Keratinocyte (primary cell): Measurements from ENCODE around the gene IGFN1. TPM values are rescaled to one million over a fixed set of nuclear protein-coding genes. Genes with fewer than 3 reads are reported as not detected.
A peak's percentile ranks its signal among the peaks of the same experiment; 100 is the strongest.

Source experiments
- DNase-seq: peaks from one replicate; pipeline ENCODE4 v3.0.0-alpha.2; 2011; ENCODE audit warnings: low read depth, missing footprints, low spot score
- FAIRE-seq: peaks from 2 replicates; lab custom pipeline; 2011; peaks lifted over from hg19 to GRCh38; lab: Jason Lieb, UNC
- H2AFZ ChIP-seq: 2 replicates; pipeline ENCODE4 v1.6.0; 2012; ENCODE audit warnings: low read length, control low read depth, inconsistent platforms; ENCODE audit not compliant: control insufficient read depth
- H3K27ac ChIP-seq: 2 replicates; pipeline ENCODE4 v1.5.1; 2011; ENCODE audit warnings: low read length; ENCODE audit not compliant: control insufficient read depth, insufficient read depth
- H3K27me3 ChIP-seq: 3 replicates; pipeline ENCODE4 v1.6.0; 2011; ENCODE audit warnings: low read length; ENCODE audit not compliant: control insufficient read depth, insufficient read depth; ENCODE audit errors: extremely low read depth
- H3K36me3 ChIP-seq, 2 experiments: 2 replicates in 1 of 2; 3 replicates in 1 of 2; pipeline ENCODE4 v1.5.1; 2011; ENCODE audit warnings: low read length in 2 of 2, mild to moderate bottlenecking in 1 of 2; ENCODE audit not compliant: control insufficient read depth in 2 of 2, insufficient read depth in 2 of 2; ENCODE audit errors: extremely low read depth in 1 of 2
- H3K4me1 ChIP-seq: 3 replicates; pipeline ENCODE4 v1.5.1; 2011; ENCODE audit warnings: low read length; ENCODE audit not compliant: control insufficient read depth, insufficient read depth; ENCODE audit errors: extremely low read depth
- H3K4me2 ChIP-seq: 3 replicates; pipeline ENCODE4 v1.6.0; 2011; ENCODE audit warnings: low read depth, low read length; ENCODE audit not compliant: control insufficient read depth, insufficient read depth; ENCODE audit errors: extremely low read depth
- H3K4me3 ChIP-seq, 3 experiments: fragments of 200-600 bp in 1 of 3; sonication (generic) in 1 of 3; 2 replicates in 2 of 3; 3 replicates in 1 of 3; pipeline ENCODE4 v1.5.1; 2011 to 2016; ENCODE audit warnings: low read length in 3 of 3, mild to moderate bottlenecking in 3 of 3, control low read depth in 2 of 3, inconsistent platforms in 1 of 3, low read depth in 1 of 3, mixed read lengths in 1 of 3, mixed run types in 1 of 3, moderate library complexity in 1 of 3; ENCODE audit not compliant: control insufficient read depth in 2 of 3, insufficient read depth in 2 of 3; ENCODE audit errors: extremely low read depth in 1 of 3
- H3K79me2 ChIP-seq: 2 replicates; pipeline ENCODE4 v1.6.0; 2012; ENCODE audit warnings: low read length; ENCODE audit not compliant: control insufficient read depth, insufficient read depth
- H3K9ac ChIP-seq: 3 replicates; pipeline ENCODE4 v1.6.0; 2011; ENCODE audit warnings: low read length; ENCODE audit not compliant: control insufficient read depth, insufficient read depth; ENCODE audit errors: extremely low read depth
- H3K9me1 ChIP-seq: 3 replicates; pipeline ENCODE4 v1.6.0; 2011; ENCODE audit warnings: low read length; ENCODE audit not compliant: control insufficient read depth, insufficient read depth; ENCODE audit errors: extremely low read depth
- H3K9me3 ChIP-seq: 2 replicates; pipeline ENCODE4 v1.5.1; 2012; ENCODE audit warnings: low read depth, low read length; ENCODE audit not compliant: control insufficient read depth
- H4K20me1 ChIP-seq: 3 replicates; pipeline ENCODE4 v1.6.0; 2011; ENCODE audit warnings: low read length; ENCODE audit not compliant: control insufficient read depth, insufficient read depth; ENCODE audit errors: extremely low read depth
- EZH2 ChIP-seq: IDR thresholded peaks from one replicate; pipeline ENCODE4 v1.6.1; 2012; ENCODE audit warnings: inconsistent platforms, mild to moderate bottlenecking, low read length, moderate library complexity
- dilution Hi-C: fragments of 300-500 bp; cut with MboI; formaldehyde crosslinking; loops from one replicate; pipeline ENCODE4 v1.7.0; 2020; ENCODE audit warnings: low sequenced_read_pairs; ENCODE audit not compliant: extremely low pct_ligation_motif_present
- polyA plus RNA-seq, 5 experiments: library from polyadenylated mRNA; depleted of rRNA in 3 of 5; stranded (reverse) in 3 of 5; stranded (forward) in 1 of 5; unstranded in 1 of 5; fragments of >200 nt; gene quantifications; 1 replicate in 1 of 5; 2 replicates in 3 of 5; 3 replicates in 1 of 5; pipeline versions ENCODE4 v1.2.1 to v1.2.3, GENCODE V29; 2011 to 2012; ENCODE audit warnings: missing spikeins in 2 of 5, low read depth in 1 of 5, low replicate concordance in 1 of 5
- TF ChIP-seq, protein P1 (sequence below), 3 experiments: IDR thresholded peaks in 1 of 3; conservative IDR thresholded peaks in 1 of 3; optimal IDR thresholded peaks in 1 of 3; 2 replicates in 2 of 3; 3 replicates in 1 of 3; pipeline versions ENCODE3 to v1.5.1; 2011; ENCODE audit warnings: low read length in 3 of 3, mild to moderate bottlenecking in 3 of 3, moderate library complexity in 2 of 3, control low read depth in 1 of 3, inconsistent platforms in 1 of 3; ENCODE audit not compliant: insufficient read depth in 2 of 3; ENCODE audit errors: extremely low read depth in 1 of 3

The IGFN1 gene
- polyA plus RNA-seq, 1 donor (not counting 4 experiments of a cell fraction or from before 2014, with no cell fraction given), result not detected

DNA sequence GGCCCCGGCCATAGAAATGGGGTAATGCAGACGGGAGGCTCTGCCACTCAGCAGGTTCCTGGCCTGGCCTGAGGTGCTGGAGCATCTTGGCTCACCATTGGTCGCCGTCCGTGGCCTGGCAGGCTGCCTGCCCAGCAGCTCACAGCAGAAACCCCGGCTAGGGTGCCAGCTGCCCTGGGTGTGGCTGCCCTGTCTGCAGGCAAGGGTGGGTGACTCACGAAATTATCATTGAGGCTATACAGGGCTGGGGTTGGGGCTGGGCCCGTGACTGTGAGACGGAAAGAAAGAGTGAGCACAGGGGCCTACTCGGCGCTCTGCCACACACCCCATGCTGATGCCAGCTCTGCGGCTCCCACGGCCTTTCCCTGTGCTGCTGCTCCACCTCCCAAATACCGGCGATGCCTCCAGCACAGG is 84.6 kb downstream of the IGFN1 start:
- H3K4me2 ChIP-seq, result peak overlapping the region; percentile 55
- H3K4me3 ChIP-seq, result peak overlapping the region in 1 of 3 experiments; percentile 11
- FAIRE-seq, result peak; percentile 93
- H3K79me2 ChIP-seq, result no peaks in the 10 kb centered on the region
- H3K4me1 ChIP-seq, result peaks cover 35% of the 10 kb centered on the region
- H3K9me3 ChIP-seq, result no peaks in the 10 kb centered on the region
- H2AFZ ChIP-seq, result peak overlapping the region; percentile 23
- no peak for TF ChIP-seq EZH2
- TF ChIP-seq, protein P1, sequence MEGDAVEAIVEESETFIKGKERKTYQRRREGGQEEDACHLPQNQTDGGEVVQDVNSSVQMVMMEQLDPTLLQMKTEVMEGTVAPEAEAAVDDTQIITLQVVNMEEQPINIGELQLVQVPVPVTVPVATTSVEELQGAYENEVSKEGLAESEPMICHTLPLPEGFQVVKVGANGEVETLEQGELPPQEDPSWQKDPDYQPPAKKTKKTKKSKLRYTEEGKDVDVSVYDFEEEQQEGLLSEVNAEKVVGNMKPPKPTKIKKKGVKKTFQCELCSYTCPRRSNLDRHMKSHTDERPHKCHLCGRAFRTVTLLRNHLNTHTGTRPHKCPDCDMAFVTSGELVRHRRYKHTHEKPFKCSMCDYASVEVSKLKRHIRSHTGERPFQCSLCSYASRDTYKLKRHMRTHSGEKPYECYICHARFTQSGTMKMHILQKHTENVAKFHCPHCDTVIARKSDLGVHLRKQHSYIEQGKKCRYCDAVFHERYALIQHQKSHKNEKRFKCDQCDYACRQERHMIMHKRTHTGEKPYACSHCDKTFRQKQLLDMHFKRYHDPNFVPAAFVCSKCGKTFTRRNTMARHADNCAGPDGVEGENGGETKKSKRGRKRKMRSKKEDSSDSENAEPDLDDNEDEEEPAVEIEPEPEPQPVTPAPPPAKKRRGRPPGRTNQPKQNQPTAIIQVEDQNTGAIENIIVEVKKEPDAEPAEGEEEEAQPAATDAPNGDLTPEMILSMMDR (optimal IDR thresholded peaks at IDR 0.05 in 1 of 3, IDR thresholded peaks at IDR 0.05 in 1 of 3, conservative IDR thresholded peaks at IDR 0.05 in 1 of 3; ENCODE audit: extremely low read depth in 1 of 3, insufficient read depth in 2 of 3, low read length in 3 of 3), result no peak
- no peaks in the 10 kb centered on the region for H4K20me1 ChIP-seq
- dilution Hi-C loops, result no loop called here
- DNase-seq, result no peak
- H3K9ac ChIP-seq, result peak overlapping the region; percentile 71
- peaks cover 3% of the 10 kb centered on the region for H3K9me1 ChIP-seq
- H3K36me3 ChIP-seq, result no peaks in the 10 kb centered on the region
- H3K27ac ChIP-seq, result peak overlapping the region; percentile 80
- no peaks in the 10 kb centered on the region for H3K27me3 ChIP-seq

DNA sequence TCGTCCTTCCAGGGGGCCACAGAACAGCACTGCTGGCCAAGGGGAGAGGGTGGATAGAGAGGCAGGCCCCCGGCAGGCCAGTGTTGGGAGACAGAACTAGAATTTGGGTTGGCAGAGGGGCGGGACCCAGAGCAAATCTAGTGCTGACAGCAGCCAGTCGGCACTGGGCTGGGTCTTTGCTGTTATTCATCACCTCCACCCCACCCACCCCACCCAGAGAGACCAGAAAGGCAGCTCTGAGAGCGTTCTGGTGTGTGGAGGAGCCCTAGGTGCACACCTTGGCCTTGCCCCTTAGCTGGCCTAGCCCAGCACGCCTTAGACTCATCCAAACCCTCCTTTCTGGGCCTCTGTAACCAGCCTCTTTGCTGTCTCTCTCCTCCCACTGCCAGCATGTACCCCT is 86.3 kb downstream of the IGFN1 start:
- Histone ChIP-seq H3K4me2 (peak overlapping the region; percentile 44), H3K9ac (peak overlapping the region; percentile 62), H3K36me3 (no peaks in the 10 kb centered on the region), H3K79me2 (no peaks in the 10 kb centered on the region), H3K27ac (peak overlapping the region; percentile 59), H3K4me3 (no peak overlapping the region), H3K4me1 (peaks cover 35% of the 10 kb centered on the region), H2AFZ (peak overlapping the region; percentile 49), H3K9me3 (no peaks in the 10 kb centered on the region), H4K20me1 (no peaks in the 10 kb centered on the region), H3K9me1 (peaks cover 3% of the 10 kb centered on the region), H3K27me3 (no peaks in the 10 kb centered on the region)
- FAIRE-seq, result peak; percentile 67
- TF ChIP-seq, protein P1 (optimal IDR thresholded peaks at IDR 0.05 in 1 of 3, IDR thresholded peaks at IDR 0.05 in 1 of 3, conservative IDR thresholded peaks at IDR 0.05 in 1 of 3; ENCODE audit: extremely low read depth in 1 of 3, insufficient read depth in 2 of 3, low read length in 3 of 3), result no peak
- TF ChIP-seq EZH2, result no peak
- DNase-seq, result no peak
- dilution Hi-C loops, result no loop called here
